ENCODE measurements around the gene GLIS1.

GLIS1 gene

DNA sequence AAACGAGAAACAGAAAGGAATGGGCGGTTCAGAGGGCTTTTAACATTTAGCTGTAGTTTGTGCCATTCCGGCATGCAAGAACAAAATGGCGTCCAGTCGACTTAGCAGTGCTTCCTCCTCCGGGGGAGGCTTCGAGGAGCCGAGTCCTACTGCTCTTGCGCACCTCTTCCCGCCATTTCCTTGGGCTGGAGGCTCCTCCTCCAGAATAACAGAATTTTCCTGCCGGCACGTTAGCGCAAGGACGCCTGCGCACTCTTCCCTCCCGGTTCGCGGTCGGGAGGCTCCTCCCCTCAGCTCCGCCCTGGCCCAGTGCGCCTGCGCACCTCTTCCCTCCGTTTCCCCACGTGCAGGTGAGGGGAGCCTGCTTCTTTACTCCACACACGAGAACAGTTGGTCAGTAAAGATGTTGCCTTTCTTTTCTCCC is 278.7 kb downstream of the GLIS1 start:
- no peak overlapping the region for H3K4me3 ChIP-seq (ENCODE audit: low read length)
- no peak for DNase-seq (ENCODE audit: low read depth, low spot score)

DNA sequence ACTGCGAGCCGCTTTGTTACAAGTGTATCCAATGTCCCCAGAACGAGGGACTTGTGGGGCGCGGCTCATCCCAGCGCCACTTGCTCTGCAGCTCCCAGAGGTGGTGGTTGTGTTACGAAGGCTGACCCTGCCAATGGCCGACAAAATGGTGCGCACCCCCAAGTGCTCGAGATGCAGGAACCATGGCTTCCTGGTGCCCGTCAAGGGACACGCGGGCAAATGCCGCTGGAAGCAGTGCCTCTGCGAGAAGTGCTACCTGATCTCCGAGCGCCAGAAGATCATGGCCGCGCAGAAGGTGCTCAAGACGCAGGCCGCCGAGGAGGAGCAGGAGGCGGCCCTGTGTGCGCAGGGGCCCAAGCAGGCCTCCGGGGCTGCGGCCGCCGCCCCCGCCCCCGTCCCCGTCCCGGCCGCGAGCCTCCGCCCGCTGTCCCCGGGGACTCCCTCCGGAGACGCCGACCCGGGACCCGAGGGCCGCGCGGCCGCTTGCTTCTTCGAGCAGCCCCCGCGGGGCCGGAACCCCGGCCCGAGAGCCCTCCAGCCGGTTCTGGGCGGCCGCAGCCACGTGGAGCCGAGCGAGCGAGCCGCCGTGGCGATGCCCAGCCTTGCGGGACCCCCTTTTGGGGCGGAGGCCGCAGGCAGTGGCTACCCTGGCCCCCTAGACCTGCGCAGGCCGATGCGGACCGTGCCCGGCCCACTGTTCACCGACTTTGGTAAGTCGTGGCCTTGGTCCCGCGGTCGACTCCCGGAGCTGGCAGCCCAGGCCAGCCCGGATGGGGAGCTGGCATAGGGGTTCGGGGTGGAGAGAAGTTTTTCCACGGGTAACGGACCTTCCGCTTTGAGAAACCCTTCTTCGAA is 279.4 kb downstream of the GLIS1 start, which contains the start of gene DMRTB1:
Gene DMRTB1 (plus strand): TSS at position 79 of the 855 bp plus-strand sequence. CDS start 55 bp downstream, at position 134.
- H3K4me3 ChIP-seq (ENCODE audit: low read length), result no peak within 1 kb of the TSS
- DNase-seq (ENCODE audit: low read depth, low spot score), result no peak

DNA sequence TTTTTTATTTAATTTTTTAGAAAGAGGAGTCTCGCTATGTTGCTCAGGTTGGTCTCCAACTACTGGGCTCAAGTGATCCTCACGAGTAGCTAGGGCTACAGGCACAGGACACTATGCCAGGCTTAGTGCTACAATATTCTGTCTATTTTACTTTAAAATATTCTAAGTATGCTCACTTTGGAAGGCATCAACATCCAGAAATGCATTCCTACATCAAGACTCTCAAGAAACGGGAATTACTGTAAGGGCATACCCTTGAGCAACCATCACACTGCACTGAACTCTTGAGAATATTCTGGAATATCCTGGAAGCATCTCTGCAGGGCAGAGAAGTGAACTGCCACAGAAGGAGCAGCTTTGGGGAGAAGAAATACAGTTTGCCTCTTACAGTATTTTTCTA is 280.3 kb downstream of the GLIS1 start:
- DNase-seq (ENCODE audit: low read depth, low spot score), result no peak
- H3K4me3 ChIP-seq (ENCODE audit: low read length), result no peak overlapping the region

Data from Jurkat, Clone E6-1 (cell line).